Adrenal gland (tissue), 12 donors: Measurements from ENCODE around the gene CHURC1. TPM values are rescaled to one million over a fixed set of nuclear protein-coding genes. Genes with fewer than 3 reads are reported as not detected.

Source experiments
- DNase-seq, 7 donors: peaks; one replicate each; pipeline ENCODE4 v3.0.0-alpha.2; 2019 to 2020
- H3K27ac ChIP-seq, 5 donors: fragments of 200-600 bp; sonication (generic) in 4 of 5; 1 replicate in 3 of 5; 2 replicates in 2 of 5; pipeline versions ENCODE4 v1.5.1 to v1.8.0; 2016 to 2020; ENCODE audit warnings: mild to moderate bottlenecking in 1 of 5
- H3K27me3 ChIP-seq: fragments of 200-600 bp; 2 replicates; pipeline ENCODE4 v1.8.0; 2021
- H3K36me3 ChIP-seq, 2 donors: fragments of 200-600 bp; replicated peaks in 1 of 2; 1 replicate in 1 of 2; 2 replicates in 1 of 2; pipeline versions ENCODE4 v1.5.1 to v1.8.0; 2018 to 2022
- H3K4me1 ChIP-seq, 2 donors: fragments of 200-600 bp; replicated peaks in 1 of 2; 1 replicate in 1 of 2; 2 replicates in 1 of 2; pipeline versions ENCODE4 v1.5.1 to v1.8.0; 2018 to 2021
- H3K4me3 ChIP-seq, 4 donors: fragments of 200-600 bp; sonication (generic) in 3 of 4; one replicate each; pipeline ENCODE4 v1.5.1; 2016 to 2018
- H3K9me3 ChIP-seq, 3 donors: fragments of 200-600 bp; sonication (generic) in 1 of 3; replicated peaks in 1 of 3; 1 replicate in 2 of 3; 2 replicates in 1 of 3; pipeline versions ENCODE4 v1.5.1 to v1.8.0; 2016 to 2021
- POLR2A ChIP-seq, 2 donors: fragments of 450-650 bp; IDR thresholded peaks; one replicate each; pipeline ENCODE4 v1.6.1; 2017; ENCODE audit warnings: antibody characterized with exemption in 2 of 2, mild to moderate bottlenecking in 2 of 2, moderate library complexity in 1 of 2
- WGBS, 4 donors: extraction: QIAGEN DNeasy Blood & Tissue Kit in 2 of 4; methylation state at CpG; one replicate each; pipeline versions ENCODE4 v1.1.5 to v1.1.7; 2013 to 2017; 5-methylcytosine and 5-hydroxymethylcytosine counted together
- intact Hi-C, 2 donors: fragments of 100-400 bp; cut with DNase I; formaldehyde crosslinking; loops; one replicate each; pipeline versions ENCODE4 v1.14.1 to v1.15.0; 2022 to 2023
- polyA plus RNA-seq, 3 donors: library from polyadenylated mRNA; stranded (reverse); fragments of 200-250 nt in 2 of 3; fragments of 350-450 nt in 1 of 3; fragmentation: Illumina TruSeq in 1 of 3; extraction: RNeasy Lipid Tissue Mini Kit (QIAGEN cat#74804) in 1 of 3; gene quantifications; one replicate each; pipeline ENCODE4 v1.2.3, GENCODE V29; 2013 to 2014
- total RNA-seq, 9 donors: library from RNA; depleted of rRNA in 4 of 9; stranded (reverse); fragments of >200 nt in 4 of 9; fragments of 120-200 nt in 1 of 9; fragmentation: NEBNext Ultra II Directional in 1 of 9; extraction: Animal tissue kit (Norgen Biotek cat#: 25700) in 1 of 9; gene quantifications; one replicate each; pipeline versions ENCODE4 v1.1.0 to v1.2.4, GENCODE V29; 2013 to 2023
- TF ChIP-seq, protein P1 (sequence below), 6 experiments: fragments of 450-650 bp in 4 of 6; fragments of 200-600 bp in 2 of 6; sonication (generic) in 1 of 6; IDR thresholded peaks; 1 replicate in 5 of 6; 2 replicates in 1 of 6; pipeline versions ENCODE4 v1.5.1 to v1.8.0; 2016 to 2021; ENCODE audit warnings: antibody characterized with exemption in 6 of 6, mild to moderate bottlenecking in 2 of 6, moderate library complexity in 1 of 6
- donor health status: healthy with polysubstance abuse.
- donor health status: Bipolar disorder and iron deficiency.
- donor health status: DM: yes; HTN: yes; CAD: no.
- donor health status: DM: no; HTN: no; CAD: no.
- donor health status: DM: no; HTN: no; CAD: no.
- donor health status: DM: yes; HTN: yes; CAD: no.

CHURC1 gene
- total and polyA plus RNA-seq, 12 donors, result 36.7 to 101 (median 74.2) TPM

DNA sequence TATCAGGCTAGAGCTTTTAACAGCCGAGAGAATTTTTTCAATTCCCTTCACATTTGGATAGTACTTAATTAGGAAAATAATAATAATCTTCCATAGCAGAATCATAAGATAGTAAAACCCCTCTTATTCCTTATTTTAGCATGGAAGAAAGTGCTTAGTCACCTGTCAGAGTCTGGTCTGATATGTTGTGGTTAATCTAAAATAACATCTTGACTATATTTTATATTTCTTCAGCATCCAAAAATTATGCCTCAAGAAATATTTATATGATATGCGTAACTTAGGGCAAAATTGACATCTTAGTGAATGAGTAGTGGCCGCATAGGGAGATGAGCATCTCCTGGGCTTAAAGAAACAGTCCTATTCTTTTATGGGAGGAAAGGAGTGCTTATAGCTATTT, 12.8 kb downstream of the CHURC1 start:
- Histone ChIP-seq H3K4me3 (no peak overlapping the region), H3K36me3 (peaks cover 0 to 48% of the 10 kb centered on the region in 2 donors), H3K9me3 (no peaks in the 10 kb centered on the region), H3K27me3 (no peaks in the 10 kb centered on the region), H3K27ac (no peak overlapping the region), H3K4me1 (peaks cover 0 to 24% of the 10 kb centered on the region in 2 donors)
- no peak for TF ChIP-seq POLR2A (IDR thresholded peaks at IDR 0.05)
- TF ChIP-seq, protein P1, sequence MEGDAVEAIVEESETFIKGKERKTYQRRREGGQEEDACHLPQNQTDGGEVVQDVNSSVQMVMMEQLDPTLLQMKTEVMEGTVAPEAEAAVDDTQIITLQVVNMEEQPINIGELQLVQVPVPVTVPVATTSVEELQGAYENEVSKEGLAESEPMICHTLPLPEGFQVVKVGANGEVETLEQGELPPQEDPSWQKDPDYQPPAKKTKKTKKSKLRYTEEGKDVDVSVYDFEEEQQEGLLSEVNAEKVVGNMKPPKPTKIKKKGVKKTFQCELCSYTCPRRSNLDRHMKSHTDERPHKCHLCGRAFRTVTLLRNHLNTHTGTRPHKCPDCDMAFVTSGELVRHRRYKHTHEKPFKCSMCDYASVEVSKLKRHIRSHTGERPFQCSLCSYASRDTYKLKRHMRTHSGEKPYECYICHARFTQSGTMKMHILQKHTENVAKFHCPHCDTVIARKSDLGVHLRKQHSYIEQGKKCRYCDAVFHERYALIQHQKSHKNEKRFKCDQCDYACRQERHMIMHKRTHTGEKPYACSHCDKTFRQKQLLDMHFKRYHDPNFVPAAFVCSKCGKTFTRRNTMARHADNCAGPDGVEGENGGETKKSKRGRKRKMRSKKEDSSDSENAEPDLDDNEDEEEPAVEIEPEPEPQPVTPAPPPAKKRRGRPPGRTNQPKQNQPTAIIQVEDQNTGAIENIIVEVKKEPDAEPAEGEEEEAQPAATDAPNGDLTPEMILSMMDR (IDR thresholded peaks at IDR 0.05), result no peak
- DNase-seq, result no peak
- intact Hi-C loops, result no loop called here
- 77 to 91% (median 88%) methylated on average over 3 of the region's 3 CpGs for WGBS, 4 donors

- intact Hi-C loops, result no loop called here
- Histone ChIP-seq H3K4me3 (no peak overlapping the region), H3K9me3 (no peaks in the 10 kb centered on the region), H3K27ac (no peak overlapping the region), H3K4me1 (peaks cover 0 to 24% of the 10 kb centered on the region in 2 donors), H3K36me3 (peaks cover 0 to 59% of the 10 kb centered on the region in 2 donors), H3K27me3 (no peaks in the 10 kb centered on the region)
- TF ChIP-seq, protein P1 (IDR thresholded peaks at IDR 0.05), result no peak
- no peak for TF ChIP-seq POLR2A (IDR thresholded peaks at IDR 0.05)
- no peak for DNase-seq
- WGBS, 4 donors, result 54 to 70% (median 60%) methylated on average over 7 of the region's 7 CpGs
Measured at GRCh38 chr14:64928239-64929013, 14.2 kb downstream of the CHURC1 start.

DNA sequence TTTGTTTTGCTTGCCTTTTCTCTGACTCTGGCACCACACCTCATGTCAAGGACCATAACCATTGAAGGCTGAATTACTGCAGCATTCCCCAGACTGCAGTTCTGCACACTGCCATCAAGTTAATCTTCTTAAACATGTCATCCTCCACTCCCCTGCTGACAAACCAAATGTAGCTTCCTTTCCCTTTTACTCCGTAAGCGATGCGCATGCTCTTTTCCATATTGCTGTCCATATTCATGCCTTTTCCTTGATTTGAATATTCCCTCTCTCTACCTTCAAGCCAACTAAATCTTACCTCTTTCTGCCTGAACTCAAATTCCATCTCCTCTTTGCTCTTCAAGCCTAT, 14.7 kb downstream of the CHURC1 start:
- 92 to 98% (median 94%) methylated on average over 3 of the region's 3 CpGs for WGBS, 4 donors
- Histone ChIP-seq H3K27me3 (no peaks in the 10 kb centered on the region), H3K36me3 (peaks cover 0 to 57% of the 10 kb centered on the region in 2 donors), H3K27ac (no peak overlapping the region), H3K4me3 (no peak overlapping the region), H3K4me1 (peaks cover 0 to 27% of the 10 kb centered on the region in 2 donors), H3K9me3 (no peaks in the 10 kb centered on the region)
- intact Hi-C loops, result no loop called here
- DNase-seq, result no peak
- no peak for TF ChIP-seq POLR2A (IDR thresholded peaks at IDR 0.05)
- TF ChIP-seq, protein P1 (IDR thresholded peaks at IDR 0.05), result no peak

GRCh38 chr14:64930085-64930843, 16.0 kb downstream of the CHURC1 start:
- 76 to 83% (median 79%) methylated on average over 3 of the region's 3 CpGs for WGBS, 4 donors
- Histone ChIP-seq H3K9me3 (no peaks in the 10 kb centered on the region), H3K27me3 (no peaks in the 10 kb centered on the region), H3K27ac (no peak overlapping the region), H3K36me3 (peaks cover 0 to 44% of the 10 kb centered on the region in 2 donors), H3K4me3 (no peak overlapping the region), H3K4me1 (peaks cover 13 to 36% of the 10 kb centered on the region in 2 donors)
- TF ChIP-seq, protein P1 (IDR thresholded peaks at IDR 0.05), result no peak
- TF ChIP-seq POLR2A (IDR thresholded peaks at IDR 0.05), result no peak
- peak in 1 of 7 donors; percentile 36 for DNase-seq
- intact Hi-C loops, result no loop called here
